ENCODE results near the gene FAM118B.

- TF ChIP-seq EZH2 (IDR thresholded peaks at IDR 0.05) (no peak), POLR2AphosphoS5 (IDR thresholded peaks at IDR 0.05; ENCODE audit: borderline replicate concordance, low read depth, low read length) (no peak)
These were observed 44.1 kb upstream of the FAM118B start for GRCh38 chr11:126167488-126167887.

Measured in SK-N-MC (cell line).